GM19395 (cell line): ENCODE data around the gene OMP.
"Not testable (repeated sequence)": the region's sequence is repeated elsewhere in the genome, so short reads cannot be mapped to it uniquely, and the experiment has no call there.

Source experiments
- ATAC-seq: cut with Tn5 transposase; IDR thresholded peaks from one replicate; pipeline ENCODE4 v1.9.1; 2021; ENCODE audit warnings: mild to moderate bottlenecking, moderate library complexity; ENCODE audit not compliant: unreplicated experiment

The OMP gene, protein sequence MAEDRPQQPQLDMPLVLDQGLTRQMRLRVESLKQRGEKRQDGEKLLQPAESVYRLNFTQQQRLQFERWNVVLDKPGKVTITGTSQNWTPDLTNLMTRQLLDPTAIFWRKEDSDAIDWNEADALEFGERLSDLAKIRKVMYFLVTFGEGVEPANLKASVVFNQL

DNA sequence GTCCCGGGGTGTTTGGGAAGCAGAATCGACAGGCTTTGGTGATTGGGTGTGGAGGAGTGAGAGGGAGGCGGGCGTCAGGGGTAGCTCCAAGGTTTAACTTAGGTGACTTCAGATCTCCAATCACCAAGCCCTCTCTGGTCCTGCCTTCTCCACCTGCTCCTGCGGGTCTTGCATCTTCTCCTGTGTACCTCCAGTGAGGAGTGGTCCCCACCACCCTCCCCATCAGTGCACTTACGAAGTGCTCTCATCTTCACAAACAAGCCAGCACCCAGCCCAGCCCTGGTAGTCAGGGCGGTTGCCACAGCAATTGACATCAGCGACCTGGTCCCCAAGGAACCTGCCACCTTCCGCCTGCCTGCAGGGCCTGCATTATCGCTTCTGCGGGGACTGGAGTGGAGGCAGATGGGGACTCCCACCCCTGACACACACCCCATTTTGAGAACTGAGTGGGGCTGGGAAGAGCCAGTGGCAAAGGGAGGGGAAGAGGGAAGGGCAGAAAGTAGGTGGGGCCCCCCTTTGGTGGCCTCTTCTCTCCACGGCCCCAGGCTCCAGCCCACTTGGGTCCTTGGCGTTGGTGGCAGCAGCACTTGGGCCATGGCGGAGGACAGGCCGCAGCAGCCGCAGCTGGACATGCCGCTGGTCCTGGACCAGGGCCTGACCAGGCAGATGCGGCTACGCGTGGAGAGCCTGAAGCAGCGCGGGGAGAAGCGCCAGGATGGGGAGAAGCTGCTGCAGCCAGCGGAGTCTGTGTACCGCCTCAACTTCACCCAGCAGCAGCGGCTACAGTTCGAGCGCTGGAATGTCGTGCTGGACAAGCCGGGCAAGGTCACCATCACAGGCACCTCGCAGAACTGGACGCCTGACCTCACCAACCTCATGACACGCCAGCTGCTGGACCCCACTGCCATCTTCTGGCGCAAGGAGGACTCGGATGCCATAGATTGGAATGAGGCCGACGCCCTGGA is at the start of gene OMP:
TSS of gene OMP (plus strand) at position 595 of the 965 bp plus-strand sequence. CDS start at position 595, 0 bp downstream.
- no peak for ATAC-seq

DNA sequence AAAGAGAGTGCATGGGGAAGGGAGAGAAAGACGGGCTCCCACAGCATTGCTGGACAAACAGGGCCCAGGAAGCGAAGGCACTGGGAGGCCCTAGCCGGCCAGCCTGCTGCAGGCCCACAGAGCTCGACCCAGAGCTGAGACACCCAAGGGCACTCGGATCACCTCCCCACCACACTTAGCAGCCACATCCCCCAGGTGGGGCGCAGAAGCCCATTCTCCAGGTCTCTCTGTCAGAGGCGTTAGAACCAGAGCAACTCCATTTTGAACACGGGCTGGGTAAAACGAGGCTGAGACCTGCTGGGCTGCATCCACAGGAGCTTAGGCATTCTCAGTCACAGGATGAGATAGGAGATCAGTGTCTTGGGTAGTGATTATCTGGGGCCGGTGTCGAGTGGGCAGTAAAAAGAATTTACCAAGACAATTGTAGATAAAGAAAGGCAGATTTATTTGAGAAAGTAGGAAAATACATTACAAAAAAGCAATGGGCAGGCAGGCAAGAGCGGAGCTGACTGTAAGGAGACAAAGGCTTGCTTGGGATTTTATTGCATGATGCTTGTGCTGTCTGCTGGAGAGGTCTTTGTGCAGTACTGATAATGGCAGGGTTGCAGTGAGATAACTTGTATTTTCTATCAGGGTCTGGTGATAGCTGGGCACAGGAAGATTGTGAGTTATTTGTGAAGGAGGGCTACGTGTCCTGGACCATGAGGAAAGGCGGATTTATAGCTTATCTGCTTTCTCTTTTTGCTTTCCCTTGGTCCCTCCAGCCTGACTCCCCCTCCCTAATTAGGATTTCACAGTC is 49.2 kb upstream of the OMP start:
- no peak for ATAC-seq

DNA sequence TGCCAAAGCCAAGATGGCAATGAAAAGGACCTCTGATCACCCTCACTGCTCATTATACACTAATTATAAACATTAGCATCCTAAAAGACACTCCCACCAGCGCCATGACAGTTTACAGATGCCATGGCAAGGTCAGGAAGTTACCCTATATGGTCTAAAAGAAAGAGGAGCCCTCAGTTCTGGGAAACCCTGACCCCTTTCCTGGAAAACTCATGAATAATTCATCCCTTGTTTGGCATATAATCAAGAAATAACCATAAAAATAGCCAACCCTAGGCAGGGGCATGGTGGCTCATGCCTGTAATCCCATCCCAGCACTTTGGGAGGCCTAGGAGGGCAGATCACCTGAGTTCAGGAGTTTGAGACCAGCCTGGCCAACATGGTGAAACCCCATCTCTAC is 48.6 kb upstream of the OMP start:
- ATAC-seq: no peak

DNA sequence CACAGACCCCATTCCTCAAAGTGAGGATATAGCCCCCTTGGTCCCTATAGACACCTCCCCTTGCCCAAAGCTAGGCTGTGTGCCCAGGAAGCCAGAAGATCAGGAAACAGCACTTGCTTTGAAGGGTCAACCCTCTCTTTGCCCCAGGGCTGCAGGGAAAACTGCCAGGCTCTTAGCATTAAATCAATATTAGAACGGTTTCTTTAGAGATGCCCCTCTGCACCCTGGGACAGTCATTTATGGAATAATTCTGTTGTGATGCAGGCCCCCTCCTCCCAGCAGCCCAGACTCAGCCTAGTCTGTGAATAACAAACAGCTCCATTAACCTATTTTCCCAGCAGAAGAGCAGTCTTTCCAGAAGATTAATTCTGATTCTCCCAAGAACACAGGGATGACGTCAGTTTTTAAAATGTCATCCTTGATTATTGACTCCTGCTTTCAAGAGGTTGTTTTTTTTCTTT is 47.5 kb upstream of the OMP start:
- no peak for ATAC-seq

DNA sequence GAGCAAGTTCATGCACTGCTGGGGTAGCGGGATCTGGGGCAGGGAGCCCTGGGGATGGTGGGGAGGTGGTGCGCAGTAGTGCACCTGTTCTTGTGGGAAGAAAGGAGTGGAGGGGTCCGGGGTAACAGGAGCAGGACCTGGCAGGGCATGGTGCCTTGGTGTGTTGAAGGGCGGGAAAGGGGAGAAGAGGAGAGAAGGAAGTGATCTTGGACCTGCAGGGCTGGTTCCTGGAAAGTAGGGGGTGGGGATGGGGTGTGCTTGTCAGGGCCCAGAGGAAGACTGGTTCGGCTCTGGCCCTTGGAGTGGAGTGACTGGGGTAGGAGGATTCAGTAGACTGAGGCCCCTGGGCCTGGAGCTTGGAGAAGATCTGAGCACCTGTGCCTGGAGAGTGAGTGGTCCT is 46.7 kb upstream of the OMP start:
- ATAC-seq: no peak

DNA sequence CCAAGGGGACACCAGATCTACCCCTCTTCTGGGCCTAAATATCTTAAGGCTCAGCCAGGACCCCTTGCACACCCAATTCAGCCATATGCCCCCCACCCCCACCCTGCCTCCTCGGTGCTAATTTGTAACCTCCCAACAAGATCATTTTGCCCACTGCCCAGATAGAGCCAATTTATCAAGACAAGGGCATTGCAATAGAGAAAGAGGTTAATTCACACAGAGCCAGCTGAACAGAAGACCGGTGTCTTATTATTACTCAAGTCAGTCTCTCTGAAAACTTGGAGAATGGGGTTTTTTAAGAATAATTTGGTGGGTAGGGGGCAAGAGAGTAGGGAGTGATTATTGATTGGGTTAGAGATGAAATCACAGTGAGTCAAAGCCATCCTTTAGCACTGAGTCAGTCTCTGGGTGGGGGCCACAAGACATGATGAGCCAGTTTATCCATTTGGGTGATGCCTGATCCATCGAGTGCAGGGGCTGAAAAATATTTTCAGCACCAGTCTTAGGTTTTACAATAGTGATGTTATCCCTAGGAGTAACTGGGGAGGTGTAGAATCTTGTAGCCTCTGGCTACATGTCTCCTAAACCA is 45.7 kb upstream of the OMP start:
- no peak for ATAC-seq

DNA sequence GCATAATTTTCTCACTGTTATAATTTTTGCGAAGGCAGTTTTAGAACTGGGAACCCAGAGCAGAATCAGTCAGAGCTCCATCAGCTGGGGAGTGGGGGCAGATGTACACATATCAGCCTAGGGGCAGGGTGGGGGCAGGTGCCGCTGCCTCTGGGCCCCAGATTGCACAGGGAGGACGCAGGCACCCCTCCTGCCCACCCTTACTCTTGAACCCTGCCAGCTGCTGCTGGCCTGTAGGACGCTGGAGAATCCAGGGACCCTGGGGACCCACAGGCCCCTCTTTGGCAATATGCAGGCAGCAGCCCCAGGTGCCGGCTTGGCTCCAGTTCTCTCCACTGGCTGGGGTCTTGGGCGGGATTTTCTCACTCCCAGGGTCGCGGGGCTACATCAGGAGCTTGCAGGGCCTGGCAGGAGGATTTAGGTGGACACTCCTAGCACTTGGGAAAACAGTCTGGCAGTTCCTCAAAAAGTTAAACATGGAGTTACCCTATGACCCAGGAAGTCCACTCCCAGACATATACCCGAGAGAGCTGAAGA is 44.6 kb upstream of the OMP start:
- no peak for ATAC-seq

DNA sequence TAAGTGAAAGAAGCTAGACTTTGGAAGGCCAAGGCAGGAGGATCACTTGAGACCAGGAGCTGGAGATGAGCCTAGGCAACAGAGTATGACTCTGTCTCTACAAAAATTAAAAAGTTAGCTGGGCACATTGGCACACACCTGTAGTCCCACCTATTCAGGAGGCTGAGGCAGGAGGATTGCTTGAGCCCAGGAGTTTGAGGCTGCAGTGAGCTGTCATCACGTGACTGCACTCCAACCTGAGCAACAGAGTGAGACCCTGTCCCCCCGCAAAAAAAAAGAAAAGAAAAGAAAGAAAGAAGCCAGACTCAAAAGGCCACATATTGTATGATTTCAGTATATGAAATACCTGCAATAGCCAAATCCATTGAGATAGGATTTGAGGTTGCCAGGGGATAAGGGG is 43.7 kb upstream of the OMP start:
- ATAC-seq: no peak

DNA sequence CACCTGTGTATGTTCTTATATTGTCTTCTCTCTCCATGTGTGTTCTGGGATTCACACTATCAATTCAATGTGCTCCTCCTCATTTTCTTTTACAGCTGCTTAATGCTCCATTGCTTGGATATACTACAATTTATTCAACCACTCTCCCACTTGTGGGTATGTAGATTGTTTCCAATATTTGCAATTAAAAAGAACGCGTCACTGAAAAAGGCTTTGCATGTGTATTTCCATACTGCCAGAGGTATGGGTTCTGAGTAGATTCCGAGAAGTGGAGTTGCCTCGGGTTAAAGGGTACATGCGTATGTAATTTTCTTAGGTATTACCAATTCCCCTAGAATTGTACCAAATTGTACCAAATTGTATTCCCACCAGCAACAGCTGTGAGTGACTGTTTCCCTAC is 42.8 kb upstream of the OMP start:
- no peak for ATAC-seq

DNA sequence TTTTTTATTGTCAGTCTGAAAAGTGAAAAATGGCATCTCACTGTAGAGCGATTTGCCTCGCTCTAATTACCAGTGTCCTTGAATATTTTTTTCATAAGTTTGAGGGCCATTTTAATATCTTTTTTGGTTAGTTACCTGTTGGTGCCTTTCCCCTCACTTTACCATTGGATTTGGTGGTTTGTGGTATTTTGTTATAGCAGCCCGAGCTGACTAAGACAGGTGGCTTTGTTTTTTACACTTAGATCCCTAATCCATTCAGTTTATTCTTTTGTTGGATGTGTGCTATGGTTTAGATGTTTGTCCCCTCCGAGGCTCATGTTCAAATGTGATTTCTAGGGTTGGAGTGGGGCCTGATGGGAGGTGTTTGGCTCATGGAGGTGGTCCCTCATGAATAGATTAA is 42.4 kb upstream of the OMP start:
- no peak for ATAC-seq

DNA sequence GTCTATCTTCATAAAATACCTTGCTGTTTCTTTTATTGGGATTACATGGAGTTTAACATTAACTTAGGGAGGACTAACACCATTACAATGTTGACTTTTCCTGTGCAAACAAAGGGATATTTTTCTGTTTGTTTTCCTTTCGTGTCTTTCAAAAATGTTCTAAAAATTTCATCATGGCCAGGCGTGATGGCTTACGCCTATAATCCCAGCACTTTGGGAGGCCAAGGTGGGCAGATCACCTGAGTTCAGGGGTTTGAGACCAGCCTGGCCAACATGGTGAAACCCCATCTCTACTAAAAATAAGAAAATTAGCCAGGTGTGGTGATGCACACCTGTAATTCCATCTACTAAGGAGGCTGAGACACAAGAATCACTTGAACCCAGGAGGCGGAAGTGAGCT is 41.4 kb upstream of the OMP start:
- ATAC-seq: not testable (repeated sequence)

DNA sequence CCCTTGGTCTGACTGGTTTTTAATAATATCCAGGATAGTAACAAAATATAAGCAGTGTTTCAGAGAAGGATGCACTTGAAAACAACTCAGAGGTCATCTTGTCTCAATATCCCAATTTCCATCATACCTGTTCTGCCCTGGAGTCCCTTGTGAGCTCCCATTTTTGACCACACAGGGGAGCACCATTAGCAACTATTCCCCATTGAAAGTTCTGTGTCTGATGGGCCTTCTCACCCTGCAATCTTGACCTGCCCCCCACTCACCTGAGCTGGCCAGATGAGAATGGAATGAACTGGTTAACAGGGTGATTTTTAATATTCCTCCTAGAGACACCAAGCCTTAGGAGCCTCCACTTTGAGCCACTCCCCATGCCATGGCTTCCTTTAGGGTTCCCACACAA is 39.7 kb upstream of the OMP start:
- no peak for ATAC-seq

DNA sequence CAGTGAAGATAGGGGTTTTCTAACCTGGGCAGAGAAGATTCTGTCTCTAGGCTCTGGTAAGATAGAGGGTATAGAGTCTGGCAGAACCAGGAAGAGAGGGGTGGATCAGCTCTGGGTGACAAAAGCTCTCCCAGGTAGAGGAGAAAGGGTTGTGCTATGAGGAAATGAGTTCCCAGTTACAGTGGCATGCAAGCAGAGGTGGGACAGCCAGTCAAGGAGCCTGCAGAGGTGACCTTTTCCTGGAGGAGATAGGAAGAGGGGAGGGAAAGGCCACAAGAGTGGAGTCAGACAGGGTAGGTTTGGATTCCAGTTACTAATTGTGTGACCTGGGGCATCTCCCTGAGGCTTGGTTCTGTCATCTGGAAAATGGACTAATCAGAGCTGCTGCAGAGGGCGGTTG is 39.2 kb upstream of the OMP start:
- ATAC-seq: no peak

DNA sequence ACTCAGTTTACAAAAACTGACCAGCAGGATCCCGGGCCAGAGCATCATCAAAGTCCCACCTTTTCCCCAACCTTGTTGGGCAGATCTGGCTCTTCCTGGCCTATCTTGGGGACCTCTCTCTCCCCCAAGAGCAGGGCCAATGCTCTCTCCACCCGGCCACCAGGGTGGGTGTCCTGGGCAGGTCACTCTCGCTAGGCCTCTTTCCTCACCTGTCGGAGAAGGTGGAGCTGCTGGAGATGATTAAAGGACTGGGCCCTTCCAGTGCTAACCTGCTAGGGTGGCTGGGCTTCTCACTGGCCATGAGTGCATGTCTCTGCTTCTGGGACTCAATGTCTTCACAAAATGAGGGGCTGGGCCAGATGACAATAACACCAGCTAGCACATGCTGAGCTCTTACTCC is 38.8 kb upstream of the OMP start:
- ATAC-seq: no peak

DNA sequence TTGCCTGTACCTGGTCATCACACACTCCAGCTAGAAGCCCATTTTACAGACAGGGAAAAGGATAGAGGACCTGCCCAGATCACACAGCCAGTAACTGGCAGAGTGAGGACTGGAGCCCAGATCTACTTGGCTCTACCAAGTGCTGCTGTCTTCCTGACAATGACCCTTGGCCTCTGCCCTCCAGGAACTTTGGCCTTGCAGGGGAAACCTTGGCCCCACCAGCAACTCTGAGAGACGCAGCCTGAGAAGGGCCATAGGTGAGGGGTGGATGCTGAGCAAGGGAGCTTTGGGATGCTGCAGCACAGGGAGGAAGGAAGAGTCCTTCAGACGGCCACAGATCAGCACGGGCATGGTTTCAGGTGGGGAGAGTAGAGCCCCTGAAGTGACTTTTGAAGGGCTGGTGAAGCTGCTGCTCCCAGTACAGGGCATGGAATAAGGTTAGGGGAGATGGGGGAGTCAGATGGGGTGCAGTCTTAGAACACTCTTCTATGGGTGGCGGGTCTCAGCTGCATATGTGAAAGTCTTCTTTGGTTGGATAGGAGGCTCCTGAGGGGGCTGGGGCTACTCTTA is 37.9 kb upstream of the OMP start:
- ATAC-seq: no peak

DNA sequence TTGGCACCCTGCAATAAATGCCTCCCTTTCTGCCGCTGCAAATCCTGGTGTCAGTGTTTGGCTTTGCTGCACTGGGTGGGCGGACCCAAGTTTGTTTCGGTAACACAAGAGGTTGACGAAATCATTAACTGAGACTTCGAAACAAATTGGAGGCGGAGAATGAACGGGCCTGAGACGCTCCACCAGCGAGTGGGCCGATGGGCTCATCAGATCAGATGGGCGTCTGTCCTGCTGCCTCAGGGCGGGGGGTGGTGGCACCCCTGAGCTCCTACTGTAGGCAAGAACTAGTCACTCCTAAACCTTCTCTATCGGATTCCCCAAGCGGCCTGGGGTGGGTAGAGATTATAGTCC is 36.8 kb upstream of the OMP start:
- peak; percentile 18 for ATAC-seq

DNA sequence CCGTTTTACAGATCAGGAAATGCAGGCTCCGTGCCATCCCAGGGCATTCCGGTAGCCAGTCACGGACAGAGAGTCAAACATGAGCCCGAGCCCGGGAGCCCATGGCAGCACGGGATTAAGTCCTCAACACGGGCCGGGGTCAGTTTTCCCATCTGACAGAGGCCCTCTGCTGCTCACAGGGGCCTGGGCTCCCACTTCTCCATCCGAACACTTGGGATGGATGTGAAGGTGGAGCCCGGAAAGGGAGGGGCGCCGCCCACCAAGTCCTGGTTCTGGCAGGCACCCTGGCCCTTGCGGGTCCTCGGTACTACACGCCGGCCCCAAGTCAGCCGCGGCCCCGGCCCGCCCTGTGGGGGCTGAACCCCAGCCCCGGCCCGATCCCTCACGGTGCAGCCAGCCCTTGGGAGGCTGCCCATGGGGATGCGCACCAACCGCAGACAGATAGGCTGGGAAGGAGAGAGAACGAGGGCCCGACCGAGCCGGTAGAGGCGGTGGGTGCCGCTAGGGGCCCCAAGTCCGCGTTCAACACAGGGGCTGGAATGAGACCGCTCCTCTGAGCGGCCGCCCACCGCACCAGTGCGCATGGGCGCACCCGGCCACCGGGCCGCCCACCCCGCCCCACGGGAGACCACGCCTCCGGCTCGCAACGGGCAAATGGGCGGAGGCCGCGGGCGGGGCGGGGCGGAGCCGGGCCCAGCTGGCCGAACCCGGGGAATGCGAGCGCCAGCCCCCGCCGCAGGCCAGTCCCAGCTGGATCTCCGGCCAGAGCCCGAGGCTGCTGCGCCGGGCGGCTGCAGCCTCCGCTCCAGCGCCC is 36.2 kb upstream of the OMP start, which contains the start of gene CAPN5:
TSS of gene CAPN5 (plus strand) at position 743 of the 814 bp plus-strand sequence. CDS start 17,916 bp downstream, outside the sequence.
- ATAC-seq: peak; percentile 86

DNA sequence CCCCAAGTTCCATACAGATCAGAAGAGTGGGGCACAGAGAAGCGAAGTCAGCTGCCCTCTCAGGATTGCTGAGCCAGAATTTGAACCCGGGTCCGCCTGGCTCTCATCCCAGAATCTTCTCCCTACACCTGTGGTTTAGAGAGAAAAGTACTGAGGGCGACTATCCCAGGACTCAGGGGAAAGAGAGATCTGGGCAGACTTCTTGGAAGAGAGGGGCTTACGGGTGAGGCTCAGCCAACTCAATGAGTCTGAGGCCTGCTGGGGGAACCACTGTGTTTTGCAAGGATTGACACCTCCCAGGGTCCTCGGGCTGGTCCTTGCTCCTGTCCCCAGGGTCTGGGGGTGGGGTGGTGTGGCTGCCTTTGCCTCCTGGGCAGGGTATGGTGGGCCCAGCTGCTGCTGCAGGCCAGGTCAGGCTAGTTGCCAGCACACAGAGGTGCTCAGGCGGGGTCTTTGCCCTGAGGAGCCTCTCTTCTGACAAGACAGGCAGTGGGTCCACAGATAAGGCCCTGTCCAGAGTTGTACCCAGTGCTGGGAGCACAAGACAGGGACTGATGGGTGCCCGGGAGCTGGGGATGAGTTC is 34.7 kb upstream of the OMP start:
- ATAC-seq: no peak
